ENCODE data around the gene TPMT.

GRCh38 chr6:18088419-18089296 is 66.2 kb downstream of the TPMT start:
- TF ChIP-seq CTCF (conservative IDR thresholded peaks at IDR 0.05; ENCODE audit: low read depth, low read length) (no peak), EZH2 (IDR thresholded peaks at IDR 0.05; ENCODE audit: borderline replicate concordance, low read depth, low read length, poor library complexity, severe bottlenecking) (no peak)
